Measurements from ENCODE around the gene KLF11.

The KLF11 gene

DNA sequence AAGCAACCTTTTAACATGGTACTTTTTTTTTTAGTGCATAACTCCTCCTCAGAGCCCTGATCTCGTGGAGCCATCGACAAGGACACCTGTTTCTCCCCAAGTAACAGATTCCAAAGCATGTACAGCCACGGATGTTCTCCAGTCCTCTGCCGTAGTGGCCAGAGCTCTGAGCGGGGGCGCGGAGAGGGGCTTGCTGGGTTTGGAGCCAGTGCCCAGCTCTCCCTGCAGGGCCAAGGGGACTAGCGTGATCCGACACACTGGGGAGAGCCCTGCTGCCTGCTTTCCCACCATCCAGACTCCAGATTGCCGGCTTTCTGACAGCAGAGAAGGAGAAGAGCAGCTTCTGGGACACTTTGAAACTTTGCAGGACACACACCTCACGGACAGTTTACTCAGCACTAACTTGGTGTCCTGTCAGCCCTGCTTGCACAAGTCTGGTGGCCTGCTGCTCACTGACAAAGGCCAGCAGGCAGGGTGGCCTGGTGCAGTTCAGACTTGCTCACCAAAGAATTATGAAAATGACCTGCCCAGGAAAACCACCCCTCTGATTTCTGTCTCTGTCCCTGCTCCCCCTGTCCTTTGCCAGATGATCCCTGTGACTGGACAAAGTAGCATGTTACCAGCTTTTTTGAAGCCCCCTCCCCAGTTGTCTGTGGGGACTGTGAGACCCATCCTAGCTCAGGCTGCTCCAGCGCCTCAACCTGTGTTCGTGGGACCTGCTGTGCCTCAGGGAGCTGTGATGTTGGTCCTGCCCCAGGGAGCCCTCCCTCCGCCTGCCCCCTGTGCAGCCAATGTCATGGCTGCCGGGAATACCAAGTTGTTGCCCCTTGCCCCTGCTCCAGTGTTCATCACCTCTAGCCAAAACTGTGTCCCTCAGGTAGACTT, 4.5 kb downstream of the KLF11 start:
- Histone ChIP-seq H3K4me3 (ENCODE audit: low read length) (no peak overlapping the region), H4K20me1 (ENCODE audit: insufficient read depth, low read length) (no peaks in the 10 kb centered on the region), H3K9me3 (replicated peaks; ENCODE audit: insufficient read depth, low read length) (no peaks in the 10 kb centered on the region), H2AFZ (ENCODE audit: low read length) (no peak overlapping the region), H3K9ac (ENCODE audit: low read length) (no peak overlapping the region), H3K27ac (ENCODE audit: low read length) (no peak overlapping the region), H3K79me2 (ENCODE audit: low read length) (peaks cover 23% of the 10 kb centered on the region), H3K4me2 (ENCODE audit: low read depth, low read length) (no peak overlapping the region), H3K4me1 (ENCODE audit: low read length) (0 out of 2 replicates have a peak, but pooled peaks cover under 1% of the 10 kb centered on the region), H3K36me3 (replicated peaks; ENCODE audit: insufficient read depth, low read length) (peaks cover 7% of the 10 kb centered on the region), H3F3A (ENCODE audit: insufficient read depth, low read length) (no peaks in the 10 kb centered on the region; the same call in 1 of the 2 replicates), H3K9me2 (replicated peaks; ENCODE audit: insufficient read depth, low read length) (no peaks in the 10 kb centered on the region), H3K27me3 (replicated peaks; ENCODE audit: insufficient read depth, low read length) (no peaks in the 10 kb centered on the region)
- no peak for DNase-seq
- TF ChIP-seq, protein P1, sequence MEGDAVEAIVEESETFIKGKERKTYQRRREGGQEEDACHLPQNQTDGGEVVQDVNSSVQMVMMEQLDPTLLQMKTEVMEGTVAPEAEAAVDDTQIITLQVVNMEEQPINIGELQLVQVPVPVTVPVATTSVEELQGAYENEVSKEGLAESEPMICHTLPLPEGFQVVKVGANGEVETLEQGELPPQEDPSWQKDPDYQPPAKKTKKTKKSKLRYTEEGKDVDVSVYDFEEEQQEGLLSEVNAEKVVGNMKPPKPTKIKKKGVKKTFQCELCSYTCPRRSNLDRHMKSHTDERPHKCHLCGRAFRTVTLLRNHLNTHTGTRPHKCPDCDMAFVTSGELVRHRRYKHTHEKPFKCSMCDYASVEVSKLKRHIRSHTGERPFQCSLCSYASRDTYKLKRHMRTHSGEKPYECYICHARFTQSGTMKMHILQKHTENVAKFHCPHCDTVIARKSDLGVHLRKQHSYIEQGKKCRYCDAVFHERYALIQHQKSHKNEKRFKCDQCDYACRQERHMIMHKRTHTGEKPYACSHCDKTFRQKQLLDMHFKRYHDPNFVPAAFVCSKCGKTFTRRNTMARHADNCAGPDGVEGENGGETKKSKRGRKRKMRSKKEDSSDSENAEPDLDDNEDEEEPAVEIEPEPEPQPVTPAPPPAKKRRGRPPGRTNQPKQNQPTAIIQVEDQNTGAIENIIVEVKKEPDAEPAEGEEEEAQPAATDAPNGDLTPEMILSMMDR (IDR thresholded peaks at IDR 0.05; ENCODE audit: low read length), result no peak
- TF ChIP-seq EZH2 (optimal IDR thresholded peaks at IDR 0.05; ENCODE audit: low read depth, low read length) (no peak), EZH2phosphoT487 (IDR thresholded peaks at IDR 0.05; ENCODE audit: low read length) (no peak)

DNA sequence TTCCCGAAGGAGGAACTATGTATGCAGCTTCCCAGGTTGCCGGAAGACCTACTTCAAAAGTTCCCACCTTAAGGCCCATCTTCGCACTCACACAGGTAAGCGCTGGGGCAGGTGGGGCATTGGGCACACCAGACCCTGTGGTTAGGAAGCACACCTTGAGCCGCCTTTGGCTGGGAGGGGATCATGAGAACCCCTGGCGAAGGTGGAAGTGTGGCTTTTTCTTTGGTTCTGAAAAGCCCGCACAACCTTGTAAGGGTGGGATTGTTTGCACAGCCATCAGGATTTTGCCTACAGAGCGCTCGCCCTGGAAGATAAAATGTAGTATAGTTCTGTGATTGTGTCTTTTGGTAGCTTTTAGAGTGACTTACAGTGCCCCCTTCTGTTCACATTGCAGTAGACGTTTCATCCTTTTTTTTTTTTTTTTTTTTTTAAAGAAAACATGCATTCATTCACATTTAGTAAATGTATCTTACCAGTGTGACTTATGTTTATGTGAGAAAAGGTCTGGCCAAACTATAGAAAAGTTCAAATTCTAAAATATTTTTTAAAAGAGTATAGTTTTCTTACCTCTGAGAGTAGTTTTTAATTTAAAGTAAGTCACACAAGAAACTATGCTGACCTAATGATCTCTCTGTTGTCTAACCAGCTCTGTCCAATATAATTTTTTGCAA, 5.3 kb downstream of the KLF11 start:
- Histone ChIP-seq H3K36me3 (replicated peaks; ENCODE audit: insufficient read depth, low read length) (peaks cover 7% of the 10 kb centered on the region), H3K9me3 (replicated peaks; ENCODE audit: insufficient read depth, low read length) (no peaks in the 10 kb centered on the region), H3K27ac (ENCODE audit: low read length) (no peak overlapping the region), H2AFZ (ENCODE audit: low read length) (no peak overlapping the region), H3K4me3 (ENCODE audit: low read length) (no peak overlapping the region), H3K27me3 (replicated peaks; ENCODE audit: insufficient read depth, low read length) (no peaks in the 10 kb centered on the region), H3K9ac (ENCODE audit: low read length) (no peak overlapping the region), H3K4me1 (ENCODE audit: low read length) (no peaks in the 10 kb centered on the region), H3K4me2 (ENCODE audit: low read depth, low read length) (no peak overlapping the region), H3F3A (ENCODE audit: insufficient read depth, low read length) (no peaks in the 10 kb centered on the region; the same call in 1 of the 2 replicates), H3K79me2 (ENCODE audit: low read length) (peaks cover 23% of the 10 kb centered on the region), H4K20me1 (ENCODE audit: insufficient read depth, low read length) (no peaks in the 10 kb centered on the region), H3K9me2 (replicated peaks; ENCODE audit: insufficient read depth, low read length) (no peaks in the 10 kb centered on the region)
- DNase-seq, result peak; percentile 38
- TF ChIP-seq EZH2phosphoT487 (IDR thresholded peaks at IDR 0.05; ENCODE audit: low read length), result no peak
- TF ChIP-seq, protein P1 (IDR thresholded peaks at IDR 0.05; ENCODE audit: low read length), result peak; percentile 58
- TF ChIP-seq EZH2 (optimal IDR thresholded peaks at IDR 0.05; ENCODE audit: low read depth, low read length), result no peak

DNA sequence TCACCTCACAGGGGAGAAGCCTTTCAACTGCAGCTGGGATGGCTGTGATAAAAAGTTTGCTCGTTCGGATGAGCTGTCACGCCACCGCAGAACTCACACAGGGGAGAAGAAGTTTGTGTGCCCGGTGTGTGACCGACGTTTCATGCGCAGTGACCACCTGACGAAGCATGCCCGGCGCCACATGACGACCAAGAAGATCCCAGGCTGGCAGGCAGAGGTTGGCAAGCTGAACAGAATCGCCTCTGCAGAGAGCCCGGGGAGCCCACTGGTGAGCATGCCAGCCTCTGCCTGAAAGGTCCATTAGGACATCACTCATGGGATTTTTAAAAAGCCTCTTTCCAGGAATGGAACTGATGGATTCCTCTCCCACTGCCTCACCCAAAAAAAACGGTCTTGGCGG, 8.9 kb downstream of the KLF11 start:
- Histone ChIP-seq H3K9me2 (replicated peaks; ENCODE audit: insufficient read depth, low read length) (no peaks in the 10 kb centered on the region), H3K4me3 (ENCODE audit: low read length) (no peak overlapping the region), H3K27ac (ENCODE audit: low read length) (no peak overlapping the region), H3K4me2 (ENCODE audit: low read depth, low read length) (no peak overlapping the region), H3K9me3 (replicated peaks; ENCODE audit: insufficient read depth, low read length) (no peaks in the 10 kb centered on the region), H3F3A (ENCODE audit: insufficient read depth, low read length) (no peaks in the 10 kb centered on the region; the same call in 1 of the 2 replicates), H3K4me1 (ENCODE audit: low read length) (no peaks in the 10 kb centered on the region), H3K27me3 (replicated peaks; ENCODE audit: insufficient read depth, low read length) (no peaks in the 10 kb centered on the region), H3K36me3 (replicated peaks; ENCODE audit: insufficient read depth, low read length) (peaks cover 7% of the 10 kb centered on the region), H3K9ac (ENCODE audit: low read length) (no peak overlapping the region), H3K79me2 (ENCODE audit: low read length) (peaks cover 7% of the 10 kb centered on the region; the same call in 1 of the 2 replicates), H4K20me1 (ENCODE audit: insufficient read depth, low read length) (no peaks in the 10 kb centered on the region), H2AFZ (ENCODE audit: low read length) (no peak overlapping the region)
- TF ChIP-seq, protein P1 (IDR thresholded peaks at IDR 0.05; ENCODE audit: low read length), result no peak
- TF ChIP-seq EZH2phosphoT487 (IDR thresholded peaks at IDR 0.05; ENCODE audit: low read length), result no peak
- no peak for TF ChIP-seq EZH2 (optimal IDR thresholded peaks at IDR 0.05; ENCODE audit: low read depth, low read length)
- DNase-seq, result no peak

All from MM.1S (cell line).